Natural killer cell (primary cell): ENCODE results near the gene PEX11G. TPM values are rescaled to one million over a fixed set of nuclear protein-coding genes. Genes with fewer than 3 reads are reported as not detected.
A peak's percentile ranks its signal among the peaks of the same experiment; 100 is the strongest.

Experiments
- ATAC-seq, 3 donors: fragments of 150-1000 bp in 2 of 3; fragments of 200-7000 bp in 1 of 3; cut with Tn5 transposase; 1 replicate in 1 of 3; 2 replicates in 2 of 3; pipeline ENCODE4 v1.10.0; 2021; ENCODE audit warnings: mild to moderate bottlenecking in 2 of 3, moderate library complexity in 2 of 3
- DNase-seq, 2 donors: peaks; one replicate each; pipeline versions ENCODE4 v3.0.0 to v3.0.0-alpha.2; 2013 to 2021; ENCODE audit warnings: mixed read lengths in 1 of 2
- H3K27ac ChIP-seq: one replicate; pipeline ENCODE4 v1.5.1; 2013; ENCODE audit warnings: mild to moderate bottlenecking, low read length
- H3K27me3 ChIP-seq: one replicate; pipeline ENCODE4 v1.6.1; 2013; ENCODE audit warnings: low read length; ENCODE audit not compliant: control insufficient read depth, insufficient read depth
- H3K36me3 ChIP-seq: one replicate; pipeline ENCODE4 v1.6.1; 2013; ENCODE audit warnings: low read length; ENCODE audit not compliant: control insufficient read depth, insufficient read depth
- H3K4me1 ChIP-seq: one replicate; pipeline ENCODE4 v1.6.1; 2013; ENCODE audit warnings: low read length; ENCODE audit not compliant: control insufficient read depth, insufficient read depth
- H3K4me3 ChIP-seq: one replicate; pipeline ENCODE4 v1.5.1; 2013; ENCODE audit warnings: low read length
- H3K9me3 ChIP-seq: one replicate; pipeline ENCODE4 v1.6.1; 2013; ENCODE audit warnings: low read length; ENCODE audit not compliant: control insufficient read depth, insufficient read depth
- H3K27ac Mint-ChIP-seq, 2 donors: one replicate each; pipeline ENCODE4 v1.8.0; 2022; ENCODE audit warnings: mild to moderate bottlenecking in 2 of 2, mixed read lengths in 2 of 2, moderate library complexity in 1 of 2
- H3K27me3 Mint-ChIP-seq, 2 donors: one replicate each; pipeline ENCODE4 v1.8.0; 2022; ENCODE audit warnings: low read depth in 2 of 2, mixed read lengths in 2 of 2
- H3K36me3 Mint-ChIP-seq: one replicate; pipeline ENCODE4 v1.8.0; 2022; ENCODE audit warnings: mixed read lengths
- H3K4me1 Mint-ChIP-seq, 2 donors: one replicate each; pipeline ENCODE4 v1.8.0; 2022; ENCODE audit warnings: mixed read lengths in 2 of 2
- H3K4me3 Mint-ChIP-seq: one replicate; pipeline ENCODE4 v1.8.0; 2022; ENCODE audit warnings: mild to moderate bottlenecking, moderate library complexity, mixed read lengths
- H3K9me3 Mint-ChIP-seq, 2 donors: one replicate each; pipeline ENCODE4 v1.8.0; 2022; ENCODE audit warnings: mixed read lengths in 2 of 2
- CTCF ChIP-seq: fragments of 200-600 bp; IDR thresholded peaks from one replicate; pipeline ENCODE4 v1.8.0; 2022; ENCODE audit warnings: antibody characterized with exemption
- WGBS: methylation state at CpG from one replicate; pipeline ENCODE4 v1.1.7; 2013; ENCODE audit warnings: missing lambda C conversion rate; ENCODE audit not compliant: insufficient coverage; 5-methylcytosine and 5-hydroxymethylcytosine counted together
- intact Hi-C: fragments of 100-400 bp; cut with micrococcal nuclease; formaldehyde crosslinking; loops from one replicate; pipeline ENCODE4 v1.14.2; 2022
- total RNA-seq, 4 donors: library from RNA; stranded (reverse); fragments of 120-200 nt in 1 of 4; gene quantifications; one replicate each; pipeline versions ENCODE4 v1.2.3 to v1.2.4, GENCODE V29; 2013 to 2022

Gene PEX11G
- total RNA-seq, 3 donors from 2014 or later (not counting 1 experiment from before 2014, with no cell fraction given): 0.33 to 1.5 TPM; not detected in 1

- DNase-seq (no peak), ATAC-seq (no peak)
- no peaks in the 10 kb centered on the region for H3K9me3 ChIP-seq
- no peaks in the 10 kb centered on the region for H3K27me3 ChIP-seq
- Mint-ChIP-seq H3K4me1 (peaks cover 11% of the 10 kb centered on the region in 2 donors), H3K4me3 (no peak overlapping the region), H3K9me3 (no peaks in the 10 kb centered on the region), H3K27me3 (no peaks in the 10 kb centered on the region), H3K27ac (no peak overlapping the region), H3K36me3 (no peaks in the 10 kb centered on the region)
- intact Hi-C loops: no loop called here
- WGBS: 96% methylated on average over 20 of the region's 20 CpGs
- TF ChIP-seq CTCF: no peak
- no peak overlapping the region for H3K27ac ChIP-seq
- no peak overlapping the region for H3K4me3 ChIP-seq
- peaks cover 3% of the 10 kb centered on the region for H3K36me3 ChIP-seq
- H3K4me1 ChIP-seq: peaks cover 18% of the 10 kb centered on the region
Observed at GRCh38 chr19:7524992-7525739, 36.3 kb upstream of the PEX11G start.

- no peak for TF ChIP-seq CTCF
- DNase-seq (no peak), ATAC-seq (no peak)
- WGBS: 98% methylated on average over 5 of the region's 5 CpGs
- Histone ChIP-seq H3K4me3 (no peak overlapping the region), H3K27ac (no peak overlapping the region), H3K36me3 (peaks cover 2% of the 10 kb centered on the region), H3K27me3 (no peaks in the 10 kb centered on the region), H3K4me1 (peaks cover 18% of the 10 kb centered on the region), H3K9me3 (no peaks in the 10 kb centered on the region)
- Mint-ChIP-seq H3K27ac (no peak overlapping the region), H3K9me3 (no peaks in the 10 kb centered on the region), H3K4me1 (peaks cover 11% of the 10 kb centered on the region in 2 donors), H3K4me3 (no peak overlapping the region), H3K36me3 (no peaks in the 10 kb centered on the region), H3K27me3 (no peaks in the 10 kb centered on the region)
- intact Hi-C loops: no loop called here
Observed at GRCh38 chr19:7524523-7524922, 35.7 kb upstream of the PEX11G start.

- no peaks in the 10 kb centered on the region for H3K27me3 ChIP-seq
- no peak for TF ChIP-seq CTCF
- H3K9me3 ChIP-seq: no peaks in the 10 kb centered on the region
- DNase-seq (no peak), ATAC-seq (no peak)
- WGBS: 14% methylated on average over 23 of the region's 23 CpGs
- peaks cover 2% of the 10 kb centered on the region for H3K36me3 ChIP-seq
- peak overlapping the region; percentile 43 for H3K4me3 ChIP-seq
- Mint-ChIP-seq H3K27ac (peak overlapping the region; percentile 68 to 87), H3K36me3 (no peaks in the 10 kb centered on the region), H3K4me1 (peaks cover 11% of the 10 kb centered on the region in 2 donors), H3K9me3 (no peaks in the 10 kb centered on the region), H3K4me3 (peak overlapping the region; percentile 82), H3K27me3 (no peaks in the 10 kb centered on the region)
- H3K27ac ChIP-seq: no peak overlapping the region
- peaks cover 18% of the 10 kb centered on the region for H3K4me1 ChIP-seq
- intact Hi-C loops: loop anchor here (1.0 kb wide), 1 partner anchor 11 kb away; no protein-coding TSS in a partner anchor
Observed at GRCh38 chr19:7522923-7523667, 34.3 kb upstream of the PEX11G start.
